MM.1S (cell line): ENCODE measurements around the gene ZC2HC1B.

Source experiments
- EZH2phosphoT487 ChIP-seq: fragments of 300-600 bp; sonication (generic); IDR thresholded peaks from 2 replicates; pipeline ENCODE4 v1.6.1; 2018; ENCODE audit warnings: antibody characterized with exemption, low read length
- TF ChIP-seq, protein P1 (sequence below): fragments of 300-600 bp; sonication (generic); IDR thresholded peaks from 2 replicates; pipeline ENCODE4 v1.5.1; 2016; ENCODE audit warnings: antibody characterized with exemption, low read length, mixed read lengths

DNA sequence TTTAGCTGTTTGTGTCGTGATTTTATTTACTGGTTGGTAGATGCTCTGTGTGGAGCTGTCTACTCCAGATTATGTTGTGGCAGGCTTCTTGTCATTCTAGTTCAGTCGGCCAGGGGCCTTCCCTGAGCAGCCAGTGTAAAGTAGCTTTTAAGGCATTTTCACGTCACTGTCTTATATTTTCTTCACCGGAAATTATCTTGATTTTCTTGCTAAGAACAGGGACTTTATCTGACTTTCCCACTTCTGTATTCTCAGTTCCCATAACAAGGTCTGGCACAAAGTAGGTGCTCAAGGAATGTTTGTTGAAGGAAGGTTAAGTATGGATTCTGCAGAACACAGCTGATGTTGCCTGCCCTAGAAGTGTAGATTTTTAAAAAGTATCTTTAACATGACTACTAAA, 20.3 kb upstream of the ZC2HC1B start:
- TF ChIP-seq, protein P1, sequence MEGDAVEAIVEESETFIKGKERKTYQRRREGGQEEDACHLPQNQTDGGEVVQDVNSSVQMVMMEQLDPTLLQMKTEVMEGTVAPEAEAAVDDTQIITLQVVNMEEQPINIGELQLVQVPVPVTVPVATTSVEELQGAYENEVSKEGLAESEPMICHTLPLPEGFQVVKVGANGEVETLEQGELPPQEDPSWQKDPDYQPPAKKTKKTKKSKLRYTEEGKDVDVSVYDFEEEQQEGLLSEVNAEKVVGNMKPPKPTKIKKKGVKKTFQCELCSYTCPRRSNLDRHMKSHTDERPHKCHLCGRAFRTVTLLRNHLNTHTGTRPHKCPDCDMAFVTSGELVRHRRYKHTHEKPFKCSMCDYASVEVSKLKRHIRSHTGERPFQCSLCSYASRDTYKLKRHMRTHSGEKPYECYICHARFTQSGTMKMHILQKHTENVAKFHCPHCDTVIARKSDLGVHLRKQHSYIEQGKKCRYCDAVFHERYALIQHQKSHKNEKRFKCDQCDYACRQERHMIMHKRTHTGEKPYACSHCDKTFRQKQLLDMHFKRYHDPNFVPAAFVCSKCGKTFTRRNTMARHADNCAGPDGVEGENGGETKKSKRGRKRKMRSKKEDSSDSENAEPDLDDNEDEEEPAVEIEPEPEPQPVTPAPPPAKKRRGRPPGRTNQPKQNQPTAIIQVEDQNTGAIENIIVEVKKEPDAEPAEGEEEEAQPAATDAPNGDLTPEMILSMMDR = no peak
- TF ChIP-seq EZH2phosphoT487 = no peak
